ENCODE data around the gene IFNLR1. TPM values are rescaled to one million over a fixed set of nuclear protein-coding genes. Genes with fewer than 3 reads are reported as not detected.

Gene IFNLR1
- total RNA-seq, 4 donors from 2014 or later, result 2.5 to 4.6 (median 3.5) TPM

- Histone ChIP-seq H3K4me1 (peaks cover 7 to 40% (median 9%) of the 10 kb centered on the region in 3 donors), H3K9me3 (no peaks in the 10 kb centered on the region), H3K27ac (no peak overlapping the region), H3K27me3 (peaks cover 0 to 22% (median 0%) of the 10 kb centered on the region in 4 donors), H3K4me3 (no peak overlapping the region), H3K36me3 (no peaks in the 10 kb centered on the region)
- 63 to 67% methylated on average over 5 of the region's 6 CpGs for WGBS, 2 donors
- intact Hi-C loops (cut with DNase I), result no loop called here
- TF ChIP-seq CTCF (IDR thresholded peaks at IDR 0.05), result no peak
- no peak for TF ChIP-seq POLR2A (IDR thresholded peaks at IDR 0.05)
- DNase-seq, result no peak
Observed at GRCh38 chr1:24147816-24148215, 39.3 kb downstream of the IFNLR1 start.

- Histone ChIP-seq H3K4me3 (no peak overlapping the region), H3K27me3 (peaks cover 0 to 20% (median 0%) of the 10 kb centered on the region in 4 donors), H3K4me1 (peaks cover 9 to 46% (median 10%) of the 10 kb centered on the region in 3 donors), H3K27ac (no peak overlapping the region), H3K9me3 (no peaks in the 10 kb centered on the region), H3K36me3 (no peaks in the 10 kb centered on the region)
- 84 to 89% methylated on average over 9 of the region's 9 CpGs for WGBS, 2 donors
- intact Hi-C loops (cut with DNase I), result no loop called here
- no peak for TF ChIP-seq POLR2A (IDR thresholded peaks at IDR 0.05)
- no peak for TF ChIP-seq CTCF (IDR thresholded peaks at IDR 0.05)
- DNase-seq, result no peak
Observed at GRCh38 chr1:24147194-24147593, 39.9 kb downstream of the IFNLR1 start.

- Histone ChIP-seq H3K36me3 (peaks cover 0 to 6% (median 0%) of the 10 kb centered on the region in 3 donors), H3K27ac (peak within 1 kb of the TSS; percentile 56 to 85 (median 72)), H3K4me3 (peak within 1 kb of the TSS; percentile 36 to 69 (median 52)), H3K27me3 (peaks cover 0 to 4% (median 0%) of the 10 kb centered on the region in 4 donors), H3K9me3 (no peaks in the 10 kb centered on the region), H3K4me1 (peaks cover 4 to 36% (median 14%) of the 10 kb centered on the region in 3 donors)
- intact Hi-C loops (cut with DNase I), result no loop called here
- 21 to 36% methylated on average over 11 to 12 of the region's 22 CpGs for WGBS, 2 donors
- no peak for DNase-seq
- TF ChIP-seq POLR2A (IDR thresholded peaks at IDR 0.05) (no peak), CTCF (IDR thresholded peaks at IDR 0.05) (no peak)
Observed at GRCh38 chr1:24142546-24143534, 44.2 kb downstream of the IFNLR1 start, which contains the start of gene IL22RA1. Gene IL22RA1, minus strand, starts transcription at chr1:24143140. Its CDS starts 58 bp downstream, at chr1:24143082.

GRCh38 chr1:24141311-24141997 is 45.6 kb downstream of the IFNLR1 start:
- Histone ChIP-seq H3K36me3 (peaks cover 0 to 15% (median 0%) of the 10 kb centered on the region in 3 donors), H3K4me1 (peaks cover 4 to 36% (median 14%) of the 10 kb centered on the region in 3 donors), H3K27ac (peak overlapping the region in 2 of 4 donors; percentile 75 to 85), H3K4me3 (peak overlapping the region in 3 of 4 donors; percentile 50 to 69 (median 55)), H3K27me3 (peaks cover 0 to 4% (median 0%) of the 10 kb centered on the region in 4 donors), H3K9me3 (no peaks in the 10 kb centered on the region)
- 80 to 85% methylated on average over 10 of the region's 10 CpGs for WGBS, 2 donors
- no peak for DNase-seq
- TF ChIP-seq POLR2A (IDR thresholded peaks at IDR 0.05), result no peak
- TF ChIP-seq CTCF (IDR thresholded peaks at IDR 0.05), result no peak
- intact Hi-C loops (cut with DNase I), result no loop called here

Data from esophagus squamous epithelium (tissue), 5 donors.